Activated naive CD8-positive, alpha-beta T cell (primary cell): ENCODE results near the gene NOX3.
"Not testable (repeated sequence)": the region's sequence is repeated elsewhere in the genome, so short reads cannot be mapped to it uniquely, and the experiment has no call there.

Experiments used
- H3K27ac Mint-ChIP-seq: one replicate; pipeline ENCODE4 v1.8.0; 2021; ENCODE audit warnings: mixed read lengths
- H3K27me3 Mint-ChIP-seq: one replicate; pipeline ENCODE4 v1.8.0; 2021; ENCODE audit warnings: mixed read lengths
- H3K36me3 Mint-ChIP-seq: one replicate; pipeline ENCODE4 v1.8.0; 2021; ENCODE audit warnings: mixed read lengths
- H3K4me1 Mint-ChIP-seq: one replicate; pipeline ENCODE4 v1.8.0; 2021; ENCODE audit warnings: low read depth, mixed read lengths
- H3K4me3 Mint-ChIP-seq: one replicate; pipeline ENCODE4 v1.8.0; 2021; ENCODE audit warnings: mild to moderate bottlenecking, mixed read lengths
- H3K9me3 Mint-ChIP-seq: one replicate; pipeline ENCODE4 v1.8.0; 2021; ENCODE audit warnings: low read depth, mixed read lengths

The NOX3 gene, protein sequence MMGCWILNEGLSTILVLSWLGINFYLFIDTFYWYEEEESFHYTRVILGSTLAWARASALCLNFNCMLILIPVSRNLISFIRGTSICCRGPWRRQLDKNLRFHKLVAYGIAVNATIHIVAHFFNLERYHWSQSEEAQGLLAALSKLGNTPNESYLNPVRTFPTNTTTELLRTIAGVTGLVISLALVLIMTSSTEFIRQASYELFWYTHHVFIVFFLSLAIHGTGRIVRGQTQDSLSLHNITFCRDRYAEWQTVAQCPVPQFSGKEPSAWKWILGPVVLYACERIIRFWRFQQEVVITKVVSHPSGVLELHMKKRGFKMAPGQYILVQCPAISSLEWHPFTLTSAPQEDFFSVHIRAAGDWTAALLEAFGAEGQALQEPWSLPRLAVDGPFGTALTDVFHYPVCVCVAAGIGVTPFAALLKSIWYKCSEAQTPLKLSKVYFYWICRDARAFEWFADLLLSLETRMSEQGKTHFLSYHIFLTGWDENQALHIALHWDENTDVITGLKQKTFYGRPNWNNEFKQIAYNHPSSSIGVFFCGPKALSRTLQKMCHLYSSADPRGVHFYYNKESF

DNA sequence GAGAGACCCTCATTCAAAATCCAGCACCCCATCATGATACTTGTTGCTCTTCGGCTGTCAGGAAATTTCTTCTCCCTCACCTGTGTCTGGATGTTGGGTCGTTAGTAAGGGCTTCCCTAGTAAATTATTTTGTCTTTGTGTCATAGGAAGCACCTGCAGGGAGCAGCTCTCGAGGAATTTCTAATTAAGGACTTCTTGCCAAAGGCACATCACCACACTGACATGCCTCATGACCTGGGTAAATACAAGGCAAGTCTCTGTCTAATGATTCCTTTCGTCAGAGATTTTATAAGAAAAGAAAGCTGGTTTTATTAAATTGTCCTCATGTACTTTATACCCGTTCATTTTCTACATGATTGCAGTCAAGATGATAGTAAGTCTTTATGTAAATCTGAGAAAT is at the start of gene NOX3:
TSS of gene NOX3 (minus strand) at position 74 of the 400 bp plus-strand sequence. CDS start at position 35, 39 bp downstream.
- H3K4me3 Mint-ChIP-seq, result no peak within 1 kb of the TSS
- H3K27me3 Mint-ChIP-seq, result no peaks in the 10 kb centered on the region
- no peaks in the 10 kb centered on the region for H3K36me3 Mint-ChIP-seq
- H3K9me3 Mint-ChIP-seq, result no peaks in the 10 kb centered on the region
- peaks cover 3% of the 10 kb centered on the region for H3K4me1 Mint-ChIP-seq
- no peak within 1 kb of the TSS for H3K27ac Mint-ChIP-seq

GRCh38 chr6:155504848-155505607 is 49.4 kb upstream of the NOX3 start:
- peaks cover 2% of the 10 kb centered on the region for H3K4me1 Mint-ChIP-seq
- no peaks in the 10 kb centered on the region for H3K9me3 Mint-ChIP-seq
- H3K4me3 Mint-ChIP-seq, result no peak overlapping the region
- no peaks in the 10 kb centered on the region for H3K27me3 Mint-ChIP-seq
- no peak overlapping the region for H3K27ac Mint-ChIP-seq
- H3K36me3 Mint-ChIP-seq, result no peaks in the 10 kb centered on the region

GRCh38 chr6:155502393-155502792 is 46.8 kb upstream of the NOX3 start:
- no peak overlapping the region for H3K27ac Mint-ChIP-seq
- H3K4me1 Mint-ChIP-seq, result peaks cover 4% of the 10 kb centered on the region
- no peaks in the 10 kb centered on the region for H3K9me3 Mint-ChIP-seq
- H3K4me3 Mint-ChIP-seq, result no peak overlapping the region
- no peaks in the 10 kb centered on the region for H3K36me3 Mint-ChIP-seq
- no peaks in the 10 kb centered on the region for H3K27me3 Mint-ChIP-seq

DNA sequence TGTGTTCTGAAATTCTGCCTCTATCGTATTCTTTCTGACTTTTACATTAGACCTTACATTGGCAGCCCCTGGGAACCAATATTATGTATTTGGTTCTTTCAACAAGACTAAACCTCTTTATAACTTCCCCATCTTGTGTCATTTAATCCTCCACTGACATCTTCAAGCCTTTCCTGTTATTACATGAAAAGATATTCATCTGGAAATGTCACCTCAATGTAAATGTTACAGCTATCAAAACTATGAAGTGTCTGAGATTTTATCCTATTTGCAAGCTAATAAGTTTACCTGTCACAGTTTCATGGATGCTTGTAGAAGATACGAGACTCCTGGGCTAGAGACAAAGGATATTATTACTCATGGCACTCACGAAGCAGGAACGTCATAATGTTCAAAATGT is 43.9 kb upstream of the NOX3 start:
- Mint-ChIP-seq H3K27me3 (no peaks in the 10 kb centered on the region), H3K4me3 (no peak overlapping the region), H3K4me1 (peaks cover 7% of the 10 kb centered on the region), H3K9me3 (no peaks in the 10 kb centered on the region), H3K36me3 (no peaks in the 10 kb centered on the region), H3K27ac (no peak overlapping the region)

DNA sequence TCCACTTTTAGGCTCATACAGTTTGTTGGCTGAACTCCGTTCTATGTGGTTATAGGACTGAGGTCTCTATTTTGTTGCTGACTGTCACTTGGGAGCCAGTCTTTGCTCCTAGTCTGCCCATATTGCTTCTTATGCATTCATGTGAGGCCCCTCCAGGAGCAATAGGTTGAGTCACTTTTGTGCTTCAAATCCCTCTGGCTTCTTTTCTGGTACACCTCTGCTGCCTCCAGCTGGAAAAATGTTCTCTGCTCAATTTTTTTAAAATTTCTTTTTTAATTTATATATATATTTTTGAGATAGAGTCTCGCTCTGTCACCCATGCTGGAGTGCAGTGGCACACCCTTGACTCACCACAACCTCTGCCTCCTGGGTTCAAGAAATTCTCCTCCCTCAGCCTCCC is 42.7 kb upstream of the NOX3 start:
- H3K4me3 Mint-ChIP-seq, result no peak overlapping the region
- H3K36me3 Mint-ChIP-seq, result no peaks in the 10 kb centered on the region
- H3K4me1 Mint-ChIP-seq, result peaks cover 15% of the 10 kb centered on the region
- H3K27me3 Mint-ChIP-seq, result no peaks in the 10 kb centered on the region
- no peaks in the 10 kb centered on the region for H3K9me3 Mint-ChIP-seq
- H3K27ac Mint-ChIP-seq, result no peak overlapping the region

GRCh38 chr6:155497273-155497672 is 41.6 kb upstream of the NOX3 start:
- H3K36me3 Mint-ChIP-seq, result peaks cover 3% of the 10 kb centered on the region
- peaks cover 22% of the 10 kb centered on the region for H3K4me1 Mint-ChIP-seq
- H3K27me3 Mint-ChIP-seq, result no peaks in the 10 kb centered on the region
- H3K27ac Mint-ChIP-seq, result no peak overlapping the region
- H3K9me3 Mint-ChIP-seq, result peaks cover 4% of the 10 kb centered on the region
- H3K4me3 Mint-ChIP-seq, result no peak overlapping the region

DNA sequence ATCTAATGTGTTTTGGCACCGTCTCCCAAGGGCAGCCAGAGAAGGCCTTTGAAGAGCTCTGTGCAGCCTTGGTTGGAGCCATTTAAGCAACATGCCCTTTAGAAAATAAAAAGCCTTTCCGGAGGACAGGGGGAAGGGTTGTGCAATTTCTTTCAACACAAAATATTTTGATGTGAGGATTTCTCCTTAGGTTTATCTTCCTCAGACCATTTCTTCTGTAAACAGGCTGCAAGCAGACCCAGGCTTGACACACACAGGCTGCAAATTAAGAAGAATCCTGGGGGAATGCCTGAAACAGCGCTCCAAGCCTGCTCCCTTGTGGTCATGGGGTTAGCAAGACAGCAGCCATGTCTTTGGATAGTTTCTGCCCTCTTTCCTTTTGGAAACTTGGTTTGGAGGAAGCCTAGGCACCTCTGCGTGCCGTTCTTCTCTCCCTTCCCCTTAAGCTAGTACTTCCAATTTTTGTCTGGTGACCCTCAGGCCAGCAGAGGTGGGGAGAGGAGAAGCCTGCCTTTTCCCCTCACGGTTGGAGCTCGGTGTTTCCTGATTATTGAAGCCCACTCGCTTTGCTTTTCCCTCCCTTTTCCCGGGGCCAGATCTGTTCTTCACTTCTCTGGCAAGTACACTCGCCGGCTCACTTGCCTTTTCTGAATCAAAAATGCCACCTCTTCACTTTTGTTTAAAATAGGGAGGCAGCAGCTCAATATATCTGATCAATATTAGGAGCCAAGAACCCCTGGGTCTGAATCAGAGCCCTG is 39.6 kb upstream of the NOX3 start:
- peaks cover 3% of the 10 kb centered on the region for H3K36me3 Mint-ChIP-seq
- no peak overlapping the region for H3K27ac Mint-ChIP-seq
- no peak overlapping the region for H3K4me3 Mint-ChIP-seq
- no peaks in the 10 kb centered on the region for H3K27me3 Mint-ChIP-seq
- H3K4me1 Mint-ChIP-seq, result peaks cover 22% of the 10 kb centered on the region
- H3K9me3 Mint-ChIP-seq, result peaks cover 5% of the 10 kb centered on the region

DNA sequence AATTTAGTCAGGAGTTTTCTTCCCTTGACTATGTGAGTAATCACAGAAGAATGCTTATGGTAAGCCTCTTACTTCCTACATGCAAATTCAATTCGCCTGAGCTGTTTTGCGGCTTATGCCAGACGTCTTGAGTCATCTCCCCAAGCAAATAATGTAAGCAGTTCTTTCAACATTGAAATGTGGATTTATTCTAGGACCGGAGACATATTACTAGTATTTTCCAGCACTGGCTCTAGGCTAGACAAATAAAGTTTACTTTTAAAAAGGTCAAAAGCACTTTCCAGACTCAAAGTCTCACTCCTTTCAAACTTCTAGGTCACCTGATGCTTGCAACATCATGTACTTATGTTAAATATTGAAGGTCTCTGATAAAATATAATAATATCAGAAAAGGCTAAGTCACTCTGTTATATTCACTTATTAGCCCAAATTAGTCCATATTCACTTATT is 38.1 kb upstream of the NOX3 start:
- peak overlapping the region; percentile 1 for H3K27ac Mint-ChIP-seq
- H3K27me3 Mint-ChIP-seq, result no peaks in the 10 kb centered on the region
- peaks cover 22% of the 10 kb centered on the region for H3K4me1 Mint-ChIP-seq

DNA sequence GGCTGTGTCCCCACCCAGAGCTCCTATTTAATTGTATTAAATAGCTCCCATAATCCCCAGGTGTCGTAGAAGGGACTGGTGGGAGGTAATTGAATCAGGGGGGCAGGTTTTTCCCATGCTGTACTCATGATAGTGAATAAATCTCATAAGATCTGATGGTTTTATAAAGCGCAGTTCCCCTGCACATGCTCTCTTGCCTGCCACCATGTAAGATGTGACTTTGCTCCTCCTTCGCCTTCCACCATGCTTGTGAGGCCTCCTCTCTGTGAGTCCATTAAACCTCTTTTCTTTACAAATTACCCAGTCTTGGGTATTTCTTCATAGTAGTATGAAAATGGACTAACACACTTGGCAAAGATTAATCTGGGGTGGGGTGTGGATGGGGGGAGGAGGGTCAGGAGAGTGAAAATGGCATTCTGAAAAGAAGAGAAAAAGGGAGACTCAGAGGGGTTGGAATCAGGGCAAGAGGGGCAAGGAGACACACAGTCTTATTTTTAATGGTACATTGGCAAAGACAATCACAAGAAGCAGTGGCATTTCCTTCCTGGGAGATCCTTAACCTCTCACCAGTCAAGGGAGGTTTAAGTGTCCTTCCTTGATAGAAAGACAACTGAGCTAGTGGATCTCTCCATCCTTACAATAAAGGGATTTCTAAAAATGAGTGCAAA is 37.5 kb upstream of the NOX3 start:
- H3K4me1 Mint-ChIP-seq, result peaks cover 22% of the 10 kb centered on the region
- H3K36me3 Mint-ChIP-seq, result peaks cover 3% of the 10 kb centered on the region
- no peak overlapping the region for H3K27ac Mint-ChIP-seq
- H3K9me3 Mint-ChIP-seq, result peaks cover 5% of the 10 kb centered on the region
- no peaks in the 10 kb centered on the region for H3K27me3 Mint-ChIP-seq
- no peak overlapping the region for H3K4me3 Mint-ChIP-seq

More for the DNA sequence above, 38.1 kb upstream of the NOX3 start:
- Mint-ChIP-seq H3K36me3 (peaks cover 3% of the 10 kb centered on the region), H3K4me3 (no peak overlapping the region), H3K9me3 (peaks cover 5% of the 10 kb centered on the region)

DNA sequence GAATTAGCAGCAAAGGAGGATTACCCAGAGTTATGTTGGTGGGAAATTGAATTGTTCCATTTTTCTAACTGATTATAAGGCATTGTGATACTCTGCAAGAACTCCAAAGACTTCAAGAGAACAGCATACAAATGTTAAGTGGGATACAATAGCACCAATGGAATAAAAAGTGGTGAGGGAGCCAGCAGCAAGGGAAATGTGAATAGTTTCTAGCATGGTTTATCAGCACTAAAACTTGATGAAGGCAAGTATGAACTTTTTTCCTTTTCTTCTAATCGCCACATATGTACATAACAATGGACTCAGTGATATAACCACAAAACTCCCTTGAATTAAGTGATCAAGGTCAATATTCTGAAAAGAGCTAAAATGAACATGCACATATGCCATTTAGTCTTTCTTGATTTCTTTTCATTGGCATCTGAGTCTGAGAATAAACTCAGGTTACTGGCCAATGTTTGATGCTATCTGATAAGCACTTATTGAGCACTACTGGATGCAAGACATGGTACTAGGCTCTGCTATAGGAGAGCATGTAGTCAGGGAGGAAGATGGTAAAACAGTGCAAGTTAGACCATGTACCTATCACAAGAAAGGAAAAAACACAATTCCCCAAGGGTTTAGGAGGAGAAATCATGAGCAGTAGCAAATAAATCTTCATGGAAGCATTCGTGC is 36.6 kb upstream of the NOX3 start:
- H3K27me3 Mint-ChIP-seq, result no peaks in the 10 kb centered on the region
- H3K9me3 Mint-ChIP-seq, result peaks cover 5% of the 10 kb centered on the region
- peak overlapping the region; percentile 5 for H3K27ac Mint-ChIP-seq
- no peak overlapping the region for H3K4me3 Mint-ChIP-seq
- H3K36me3 Mint-ChIP-seq, result peaks cover 3% of the 10 kb centered on the region
- peaks cover 19% of the 10 kb centered on the region for H3K4me1 Mint-ChIP-seq

GRCh38 chr6:155491421-155491820 is 35.8 kb upstream of the NOX3 start:
- no peak overlapping the region for H3K4me3 Mint-ChIP-seq
- no peak overlapping the region for H3K27ac Mint-ChIP-seq
- H3K36me3 Mint-ChIP-seq, result peaks cover 3% of the 10 kb centered on the region
- no peaks in the 10 kb centered on the region for H3K27me3 Mint-ChIP-seq
- H3K4me1 Mint-ChIP-seq, result peaks cover 15% of the 10 kb centered on the region
- H3K9me3 Mint-ChIP-seq, result peaks cover 5% of the 10 kb centered on the region

GRCh38 chr6:155488197-155488596 is 32.6 kb upstream of the NOX3 start:
- H3K27ac Mint-ChIP-seq, H3K4me1 Mint-ChIP-seq, H3K27me3 Mint-ChIP-seq, H3K36me3 Mint-ChIP-seq, H3K4me3 Mint-ChIP-seq, H3K9me3 Mint-ChIP-seq: not testable (repeated sequence)

DNA sequence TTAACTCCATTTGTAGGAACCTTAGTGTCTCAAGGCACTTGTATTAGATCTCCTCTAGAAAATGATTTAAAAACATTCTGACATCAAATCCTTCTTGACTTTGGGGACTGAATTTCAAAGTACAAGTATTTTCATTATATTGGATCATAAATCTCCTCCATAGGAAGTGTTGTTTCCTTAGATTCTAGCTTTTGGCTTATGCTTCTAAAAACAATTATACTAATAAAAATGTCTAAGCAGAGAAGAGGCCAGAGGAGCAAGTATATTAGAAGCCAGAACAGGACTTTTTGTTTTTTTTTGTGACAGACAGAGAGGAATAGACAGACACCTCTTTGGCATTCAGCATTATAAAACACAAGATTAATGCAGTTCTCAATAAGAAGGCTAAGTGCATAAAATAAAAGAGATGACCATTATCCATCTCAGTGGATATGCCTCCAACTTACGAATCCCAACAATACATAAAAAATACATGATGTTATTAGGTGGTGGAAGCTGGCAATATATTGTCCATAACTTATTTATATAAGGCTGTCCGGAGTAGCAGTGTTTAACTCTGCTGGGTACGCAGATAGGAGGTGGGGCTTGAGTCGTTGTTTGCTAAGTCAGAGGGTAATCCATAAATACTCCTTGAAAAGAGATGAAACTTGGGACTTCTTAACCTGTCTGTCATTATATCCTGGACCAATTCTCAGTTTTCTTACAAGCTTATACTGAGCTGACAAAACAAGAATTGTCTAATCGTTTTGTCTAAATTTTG is 31.9 kb upstream of the NOX3 start:
- Mint-ChIP-seq H3K4me3 (no peak overlapping the region), H3K27ac (no peak overlapping the region), H3K4me1 (peaks cover 1% of the 10 kb centered on the region), H3K36me3 (peaks cover 3% of the 10 kb centered on the region), H3K27me3 (no peaks in the 10 kb centered on the region), H3K9me3 (peaks cover 3% of the 10 kb centered on the region)
